ENCODE data around the gene KMT2B.

DNA sequence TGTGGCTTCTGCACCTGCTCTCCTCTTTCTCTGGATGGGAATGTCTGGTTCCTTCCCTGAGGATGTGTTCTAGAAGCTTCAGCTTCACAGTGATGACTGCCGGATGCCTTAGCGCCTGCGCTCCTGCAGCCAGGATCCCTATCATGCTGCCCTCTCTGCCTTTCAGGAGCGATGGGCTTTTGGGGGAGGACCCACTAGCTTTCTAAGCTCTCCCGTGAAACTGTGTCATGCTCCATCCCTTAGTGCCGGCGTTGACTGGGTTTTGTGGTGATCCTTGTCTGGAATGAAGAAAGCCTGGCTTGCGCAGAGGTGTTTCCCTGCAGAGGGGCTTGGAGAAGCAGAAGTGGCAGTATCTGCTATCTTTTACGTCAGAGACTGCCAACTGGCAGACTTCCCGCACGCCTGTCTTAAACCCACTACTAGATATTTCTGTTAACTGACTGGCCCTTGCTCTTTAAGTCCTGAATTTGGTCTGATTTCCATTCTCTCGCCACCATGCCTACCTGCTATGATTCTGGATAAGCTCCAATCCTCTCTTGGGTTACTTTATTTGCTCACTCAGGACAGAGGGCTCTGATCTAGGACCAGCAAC is 3.8 kb upstream of the KMT2B start:
- TF ChIP-seq, protein P1, sequence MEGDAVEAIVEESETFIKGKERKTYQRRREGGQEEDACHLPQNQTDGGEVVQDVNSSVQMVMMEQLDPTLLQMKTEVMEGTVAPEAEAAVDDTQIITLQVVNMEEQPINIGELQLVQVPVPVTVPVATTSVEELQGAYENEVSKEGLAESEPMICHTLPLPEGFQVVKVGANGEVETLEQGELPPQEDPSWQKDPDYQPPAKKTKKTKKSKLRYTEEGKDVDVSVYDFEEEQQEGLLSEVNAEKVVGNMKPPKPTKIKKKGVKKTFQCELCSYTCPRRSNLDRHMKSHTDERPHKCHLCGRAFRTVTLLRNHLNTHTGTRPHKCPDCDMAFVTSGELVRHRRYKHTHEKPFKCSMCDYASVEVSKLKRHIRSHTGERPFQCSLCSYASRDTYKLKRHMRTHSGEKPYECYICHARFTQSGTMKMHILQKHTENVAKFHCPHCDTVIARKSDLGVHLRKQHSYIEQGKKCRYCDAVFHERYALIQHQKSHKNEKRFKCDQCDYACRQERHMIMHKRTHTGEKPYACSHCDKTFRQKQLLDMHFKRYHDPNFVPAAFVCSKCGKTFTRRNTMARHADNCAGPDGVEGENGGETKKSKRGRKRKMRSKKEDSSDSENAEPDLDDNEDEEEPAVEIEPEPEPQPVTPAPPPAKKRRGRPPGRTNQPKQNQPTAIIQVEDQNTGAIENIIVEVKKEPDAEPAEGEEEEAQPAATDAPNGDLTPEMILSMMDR (conservative IDR thresholded peaks at IDR 0.05): no peak
- TF ChIP-seq EZH2 (IDR thresholded peaks at IDR 0.05; ENCODE audit: low read depth): no peak

Measured in PC-9 (cell line).